Neural progenitor cell (in vitro differentiated cells): ENCODE data around the gene LGALS4. TPM values are rescaled to one million over a fixed set of nuclear protein-coding genes. Genes with fewer than 3 reads are reported as not detected.
"Not testable (repeated sequence)": the region's sequence is repeated elsewhere in the genome, so short reads cannot be mapped to it uniquely, and the experiment has no call there.

ENCODE experiments used
- DNase-seq: peaks from one replicate; pipeline ENCODE4 v3.0.0-alpha.2; 2016; ENCODE audit warnings: low spot score
- H2AFZ ChIP-seq: fragments of 200-600 bp; sonication (generic); replicated peaks from 2 replicates; pipeline ENCODE4 v1.6.1; 2016; ENCODE audit warnings: antibody characterized with exemption
- H3F3A ChIP-seq: fragments of 200-600 bp; sonication (generic); 2 replicates; pipeline ENCODE4 v1.6.1; 2016; ENCODE audit warnings: antibody characterized with exemption, low read depth
- H3K27ac ChIP-seq: fragments of 200-600 bp; sonication (generic); 2 replicates; pipeline ENCODE4 v1.5.1; 2016; ENCODE audit warnings: mild to moderate bottlenecking
- H3K27me3 ChIP-seq: fragments of 200-600 bp; sonication (generic); 2 replicates; pipeline ENCODE4 v1.6.1; 2016; ENCODE audit warnings: mild to moderate bottlenecking, moderate library complexity
- H3K36me3 ChIP-seq: fragments of 200-600 bp; sonication (generic); 2 replicates; pipeline ENCODE4 v1.5.1; 2016
- H3K4me1 ChIP-seq: fragments of 200-600 bp; sonication (generic); 2 replicates; pipeline ENCODE4 v1.6.1; 2016; ENCODE audit warnings: mixed run types
- H3K4me2 ChIP-seq: fragments of 200-600 bp; sonication (generic); 2 replicates; pipeline ENCODE4 v1.6.1; 2016
- H3K4me3 ChIP-seq: fragments of 200-600 bp; sonication (generic); 2 replicates; pipeline ENCODE4 v1.5.1; 2016
- H3K79me2 ChIP-seq: fragments of 200-600 bp; sonication (generic); 2 replicates; pipeline ENCODE4 v1.6.1; 2016; ENCODE audit warnings: low read depth
- H3K9ac ChIP-seq: fragments of 200-600 bp; sonication (generic); 2 replicates; pipeline ENCODE4 v1.6.1; 2016
- H3K9me3 ChIP-seq: fragments of 200-600 bp; sonication (generic); 2 replicates; pipeline ENCODE4 v1.5.1; 2016; ENCODE audit warnings: low read depth
- H4K20me1 ChIP-seq: fragments of 200-600 bp; sonication (generic); 2 replicates; pipeline ENCODE4 v1.6.1; 2016; ENCODE audit warnings: low read depth
- H3K27ac Mint-ChIP-seq: 3 replicates; pipeline ENCODE4 v1.8.0; 2021; ENCODE audit warnings: mixed read lengths
- H3K27me3 Mint-ChIP-seq: 2 replicates; pipeline ENCODE4 v1.8.0; 2022; ENCODE audit warnings: low read depth, mild to moderate bottlenecking, inconsistent platforms, moderate library complexity, mixed read lengths; ENCODE audit not compliant: insufficient read depth
- H3K36me3 Mint-ChIP-seq: 3 replicates; pipeline ENCODE4 v1.8.0; 2021; ENCODE audit warnings: mixed read lengths
- H3K4me1 Mint-ChIP-seq: 3 replicates; pipeline ENCODE4 v1.8.0; 2021; ENCODE audit warnings: mixed read lengths
- H3K4me3 Mint-ChIP-seq: 3 replicates; pipeline ENCODE4 v1.8.0; 2021; ENCODE audit warnings: mild to moderate bottlenecking, moderate library complexity, mixed read lengths
- H3K9me3 Mint-ChIP-seq: 3 replicates; pipeline ENCODE4 v1.8.0; 2020; ENCODE audit warnings: mixed read lengths
- CTCF ChIP-seq: fragments of 200-600 bp; sonication (generic); IDR thresholded peaks from 2 replicates; pipeline ENCODE4 v1.5.1; 2017; ENCODE audit warnings: antibody characterized with exemption, mild to moderate bottlenecking
- EZH2 ChIP-seq: fragments of 200-600 bp; sonication (generic); IDR thresholded peaks from 2 replicates; pipeline ENCODE4 v1.6.1; 2017; ENCODE audit warnings: antibody characterized with exemption, mild to moderate bottlenecking, moderate library complexity
- EZH2phosphoT487 ChIP-seq: fragments of 200-600 bp; sonication (generic); IDR thresholded peaks from 2 replicates; pipeline ENCODE4 v1.6.1; 2017; ENCODE audit warnings: antibody characterized with exemption
- total RNA-seq: library from RNA; depleted of rRNA; stranded (reverse); fragments of >200 nt; gene quantifications from 2 replicates; pipeline ENCODE4 v1.2.3, GENCODE V29; 2015; ENCODE audit warnings: low replicate concordance

The LGALS4 gene
- total RNA-seq, 1 donor from 2014 or later: not detected

GRCh38 chr19:38817081-38817480 lies 4.3 kb upstream of the LGALS4 start:
- H3K27ac ChIP-seq: no peak overlapping the region
- peaks cover 6% of the 10 kb centered on the region for H3K27me3 Mint-ChIP-seq
- no peak overlapping the region for H3K4me3 ChIP-seq
- H3K4me2 ChIP-seq: no peak overlapping the region
- no peaks in the 10 kb centered on the region for H4K20me1 ChIP-seq
- no peaks in the 10 kb centered on the region for H3K27me3 ChIP-seq
- no peak overlapping the region for H2AFZ ChIP-seq
- no peaks in the 10 kb centered on the region for H3K9me3 ChIP-seq
- peaks cover 12% of the 10 kb centered on the region for H3K4me1 Mint-ChIP-seq
- H3F3A ChIP-seq: no peaks in the 10 kb centered on the region
- H3K4me1 ChIP-seq: no peaks in the 10 kb centered on the region
- no peak for TF ChIP-seq EZH2phosphoT487
- TF ChIP-seq EZH2: no peak
- no peak for TF ChIP-seq CTCF
- no peaks in the 10 kb centered on the region for H3K79me2 ChIP-seq
- H3K9ac ChIP-seq: no peak overlapping the region
- H3K27ac Mint-ChIP-seq: no peak overlapping the region
- H3K36me3 ChIP-seq: no peaks in the 10 kb centered on the region
- H3K9me3 Mint-ChIP-seq: no peaks in the 10 kb centered on the region
- DNase-seq: no peak
- peaks cover 14% of the 10 kb centered on the region for H3K36me3 Mint-ChIP-seq
- H3K4me3 Mint-ChIP-seq: no peak overlapping the region

GRCh38 chr19:38816131-38816750 lies 3.5 kb upstream of the LGALS4 start:
- Mint-ChIP-seq H3K36me3 (peaks cover 14% of the 10 kb centered on the region), H3K9me3 (no peaks in the 10 kb centered on the region), H3K27me3 (peaks cover 6% of the 10 kb centered on the region), H3K27ac (no peak overlapping the region), H3K4me3 (no peak overlapping the region), H3K4me1 (peaks cover 12% of the 10 kb centered on the region)
- Histone ChIP-seq H2AFZ (no peak overlapping the region), H3K27ac (no peak overlapping the region), H3K36me3 (no peaks in the 10 kb centered on the region), H4K20me1 (no peaks in the 10 kb centered on the region), H3F3A (no peaks in the 10 kb centered on the region), H3K4me1 (no peaks in the 10 kb centered on the region), H3K79me2 (no peaks in the 10 kb centered on the region), H3K4me3 (no peak overlapping the region), H3K9ac (no peak overlapping the region), H3K27me3 (no peaks in the 10 kb centered on the region), H3K4me2 (no peak overlapping the region), H3K9me3 (no peaks in the 10 kb centered on the region)
- DNase-seq: no peak
- no peak for TF ChIP-seq CTCF
- no peak for TF ChIP-seq EZH2
- TF ChIP-seq EZH2phosphoT487: no peak

DNA sequence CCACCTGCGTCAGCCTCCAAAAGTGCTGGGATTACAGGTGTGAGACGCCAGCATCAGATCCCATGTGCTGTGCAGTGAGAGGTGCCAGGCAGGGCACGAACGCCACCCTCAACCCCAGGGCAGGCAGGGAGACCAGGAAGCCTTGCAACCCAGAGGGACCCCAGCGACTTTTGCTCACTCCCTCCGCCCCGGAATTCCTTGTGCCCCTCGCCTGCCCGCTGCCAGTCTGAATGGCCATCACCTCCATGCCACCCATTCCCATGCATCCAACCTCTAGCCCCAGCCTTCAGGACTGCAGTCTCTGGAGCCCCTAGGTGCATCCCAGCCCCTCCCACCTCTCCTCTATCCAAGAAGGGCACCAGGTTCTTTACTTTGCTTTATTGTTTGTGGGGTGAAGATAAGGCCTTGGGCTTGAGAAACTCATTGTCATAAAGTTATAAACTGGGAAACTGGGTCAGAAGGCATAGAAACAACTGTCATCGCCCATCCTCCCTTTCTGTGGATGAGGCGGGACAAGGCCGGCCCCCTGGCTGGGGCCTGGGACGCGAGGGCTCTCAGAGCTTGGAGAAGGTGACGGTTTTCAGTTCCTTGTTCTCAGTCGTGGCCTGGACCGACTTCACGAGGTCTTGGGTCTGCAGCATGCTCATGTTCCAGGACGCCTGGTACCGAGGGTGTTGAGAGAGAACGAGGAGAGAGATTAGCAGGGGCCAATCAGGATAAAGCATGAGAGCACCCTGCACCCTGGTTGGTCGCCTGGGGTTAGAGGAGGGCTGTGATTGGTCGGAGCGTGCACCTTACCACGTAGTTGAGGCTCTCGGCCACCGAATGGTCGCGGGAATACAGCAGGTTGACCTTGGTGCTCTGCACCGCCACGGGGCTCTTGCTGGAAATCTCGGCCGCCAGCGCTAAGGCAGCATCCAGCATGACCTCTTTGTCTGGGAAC lies 2.6 kb upstream of the LGALS4 start:
- H3K9me3 Mint-ChIP-seq: no peaks in the 10 kb centered on the region
- no peak overlapping the region for H3K4me2 ChIP-seq

DNA sequence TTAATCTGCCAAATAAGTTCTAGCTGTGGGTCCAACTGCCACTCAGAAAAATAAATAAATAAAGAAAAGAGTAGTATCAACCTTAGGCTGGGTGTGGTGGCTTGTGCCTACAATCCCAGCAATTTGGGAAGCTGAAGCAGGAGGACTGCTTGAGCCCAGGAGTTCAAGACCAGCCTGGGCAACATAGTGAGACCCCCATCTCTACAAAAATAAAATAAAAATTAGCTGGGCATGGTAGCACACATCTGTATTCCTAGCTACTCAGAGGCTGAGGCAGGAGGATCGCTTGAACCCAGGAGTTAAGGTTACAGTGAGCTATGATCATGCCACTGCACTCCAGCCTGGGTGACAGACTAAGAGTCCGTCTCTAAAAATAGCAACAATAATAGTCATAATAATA lies 1.2 kb upstream of the LGALS4 start:
- H3K9me3 Mint-ChIP-seq, H3K9ac ChIP-seq, H3K27me3 Mint-ChIP-seq, H3K9me3 ChIP-seq, H3K36me3 ChIP-seq, H3K27ac Mint-ChIP-seq, H3K4me3 ChIP-seq, H3K4me1 ChIP-seq, H3K4me1 Mint-ChIP-seq, H3K36me3 Mint-ChIP-seq, H3K79me2 ChIP-seq, DNase-seq, H3F3A ChIP-seq, H4K20me1 ChIP-seq, H3K4me3 Mint-ChIP-seq, H3K4me2 ChIP-seq, H3K27ac ChIP-seq, H2AFZ ChIP-seq, H3K27me3 ChIP-seq: not testable (repeated sequence)

More for the DNA sequence above, 2.6 kb upstream of the LGALS4 start:
- H3K27me3 ChIP-seq: no peaks in the 10 kb centered on the region
- H3K4me3 ChIP-seq: no peak overlapping the region
- no peaks in the 10 kb centered on the region for H3K4me1 ChIP-seq
- H3K9ac ChIP-seq: no peak overlapping the region
- no peaks in the 10 kb centered on the region for H3K79me2 ChIP-seq
- no peaks in the 10 kb centered on the region for H4K20me1 ChIP-seq
- H3F3A ChIP-seq: no peaks in the 10 kb centered on the region
- H2AFZ ChIP-seq: no peak overlapping the region
- peaks cover 6% of the 10 kb centered on the region for H3K27me3 Mint-ChIP-seq
- H3K27ac ChIP-seq: no peak overlapping the region
- no peaks in the 10 kb centered on the region for H3K9me3 ChIP-seq
- H3K36me3 Mint-ChIP-seq: peaks cover 11% of the 10 kb centered on the region
- TF ChIP-seq EZH2phosphoT487: no peak
- no peak for TF ChIP-seq CTCF
- TF ChIP-seq EZH2: no peak
- DNase-seq: no peak
- H3K4me1 Mint-ChIP-seq: peaks cover 6% of the 10 kb centered on the region
- H3K4me3 Mint-ChIP-seq: no peak overlapping the region
- no peak overlapping the region for H3K27ac Mint-ChIP-seq
- H3K36me3 ChIP-seq: no peaks in the 10 kb centered on the region
